Heart left ventricle (tissue), 13 donors: Measurements from ENCODE around the gene IL7R.

Source experiments
- CTCF ChIP-seq, 12 donors: fragments of 200-600 bp; sonication (generic) in 4 of 12; IDR thresholded peaks; one replicate each; pipeline versions ENCODE4 v1.5.0 to v1.8.0; 2018 to 2022; ENCODE audit warnings: antibody characterized with exemption in 12 of 12, mild to moderate bottlenecking in 5 of 12
- POLR2A ChIP-seq, 2 donors: fragments of 450-650 bp; IDR thresholded peaks; one replicate each; pipeline ENCODE4 v1.6.1; 2017; ENCODE audit warnings: antibody characterized with exemption in 2 of 2, mild to moderate bottlenecking in 2 of 2, moderate library complexity in 2 of 2
- donor health status: ischemic (EF 13 %, LVEDD 7.1; RV severe dilation, severe dysfunction).
- donor health status: DM: no; HTN: yes; CAD: no.
- donor health status: DM: no; HTN: no; CAD: no.
- donor health status: ischemic (EF 25% LVEDD 6.9; RV normal size, moderate dysfunction).
- donor health status: ischemic (EF 25% LVEDD 5.7; RV mildly dilated, moderate dysfunction).
- donor health status: ischemic (EF 35%, LVEDD 5.7; RV mildly dilated, moderate dysfunction).
- donor health status: nonischemic (EF 11% LVEDD 7.7; RV severe dilation, severe dysfunction).
- donor health status: DM: yes; HTN: yes; CAD: no.
- donor health status: PGD.
- donor health status: ischemic (EF 29% LVEDD 5.4; RV normal size, mild dysfunction).
- donor health status: nonischemic (EF 23%, LVEDD 6.1; RV moderate dilation, normal function).

DNA sequence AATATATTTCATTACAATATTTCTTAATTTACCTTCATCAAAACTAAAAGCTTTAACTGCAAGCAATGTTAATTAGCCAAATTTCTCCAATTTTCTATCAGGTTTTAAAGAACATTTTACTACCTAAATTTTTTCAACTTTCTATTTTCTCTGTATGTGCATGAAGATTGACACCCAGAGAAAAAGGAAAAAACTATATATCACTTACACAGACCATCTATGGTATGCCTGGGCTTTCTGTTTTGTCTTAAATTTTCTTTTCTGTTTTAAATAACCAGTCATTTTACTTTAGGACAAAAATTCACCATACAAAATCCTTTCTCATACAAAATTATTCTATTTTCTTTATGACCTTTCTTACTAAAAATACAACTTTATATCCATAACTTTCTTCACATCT is 13.8 kb upstream of the IL7R start:
- no peak for TF ChIP-seq CTCF (IDR thresholded peaks at IDR 0.05)
- no peak for TF ChIP-seq POLR2A (IDR thresholded peaks at IDR 0.05)
